NCI-H2029 treated with DMSO at 0.1 percent for 48 hours (cell line): Measurements from ENCODE around the gene BMPR2.
"Not testable (repeated sequence)": the region's sequence is repeated elsewhere in the genome, so short reads cannot be mapped to it uniquely, and the experiment has no call there.

Source experiments
- DNase-seq: peaks from one replicate; lab custom pipeline; 2025; lab: John Stamatoyannopoulos, UW

Gene BMPR2

GRCh38 chr2:202375609-202376408, at the start of gene BMPR2:
BMPR2 (plus strand) TSS chr2:202376327; CDS start chr2:202377475, 1,148 bp downstream.
- peak; percentile 73 for DNase-seq

GRCh38 chr2:202327858-202328257, 48.3 kb upstream of the BMPR2 start:
- no peak for DNase-seq

- no peak for DNase-seq
These were observed 40.2 kb upstream of the BMPR2 start for GRCh38 chr2:202335791-202336467.

- DNase-seq: peak; percentile 47
These were observed 39.0 kb upstream of the BMPR2 start for GRCh38 chr2:202337151-202337550.

GRCh38 chr2:202337706-202338346, 38.3 kb upstream of the BMPR2 start:
- DNase-seq: no peak

- DNase-seq: peak; percentile 6
These were observed 36.9 kb upstream of the BMPR2 start for GRCh38 chr2:202339071-202339870.

GRCh38 chr2:202344178-202344577, 31.9 kb upstream of the BMPR2 start:
- no peak for DNase-seq

GRCh38 chr2:202346180-202346579, 29.9 kb upstream of the BMPR2 start:
- DNase-seq: no peak

- no peak for DNase-seq
These were observed 22.7 kb upstream of the BMPR2 start for GRCh38 chr2:202353430-202353829.

GRCh38 chr2:202355993-202356505, 20.1 kb upstream of the BMPR2 start:
- DNase-seq: no peak

GRCh38 chr2:202358924-202359323, 17.2 kb upstream of the BMPR2 start:
- not testable (repeated sequence) for DNase-seq

- no peak for DNase-seq
These were observed 15.5 kb upstream of the BMPR2 start for GRCh38 chr2:202360646-202361045.

GRCh38 chr2:202361108-202361507, 15.0 kb upstream of the BMPR2 start:
- DNase-seq: no peak

GRCh38 chr2:202373490-202373889, 2.6 kb upstream of the BMPR2 start:
- DNase-seq: no peak

GRCh38 chr2:202374383-202374782, 1.7 kb upstream of the BMPR2 start:
- DNase-seq: not testable (repeated sequence)

- no peak for DNase-seq
These were observed 1.0 kb upstream of the BMPR2 start for GRCh38 chr2:202375033-202375608.

GRCh38 chr2:202376460-202377206, 506 bp downstream of the BMPR2 start:
- no peak for DNase-seq

- DNase-seq: no peak
These were observed 1.2 kb downstream of the BMPR2 start for GRCh38 chr2:202377207-202377761.

GRCh38 chr2:202378001-202378400, 1.9 kb downstream of the BMPR2 start:
- no peak for DNase-seq

GRCh38 chr2:202378662-202379358, 2.7 kb downstream of the BMPR2 start:
- no peak for DNase-seq
